NCI-H2196 treated with DMSO at 0.1 percent for 48 hours (cell line): ENCODE data around the gene ARHGEF3.

ENCODE experiments used
- DNase-seq: peaks from one replicate; lab custom pipeline; 2025; ENCODE audit not compliant: unreplicated experiment; lab: John Stamatoyannopoulos, UW

ARHGEF3 gene

GRCh38 chr3:56688191-56688590 lies 113.6 kb downstream of the ARHGEF3 start:
- no peak for DNase-seq

- no peak for DNase-seq
These were observed 117.7 kb downstream of the ARHGEF3 start for GRCh38 chr3:56684029-56684428.

GRCh38 chr3:56683122-56683817 lies 118.5 kb downstream of the ARHGEF3 start, which contains the start of gene TASOR:
TASOR (minus strand) TSS chr3:56683265; CDS start chr3:56683006, 259 bp downstream.
- DNase-seq, result peak; percentile 22

GRCh38 chr3:56682462-56683121 lies 119.2 kb downstream of the ARHGEF3 start:
- DNase-seq, result no peak

GRCh38 chr3:56681984-56682461 lies 119.7 kb downstream of the ARHGEF3 start:
- no peak for DNase-seq

- no peak for DNase-seq
These were observed 121.6 kb downstream of the ARHGEF3 start for GRCh38 chr3:56680054-56680580.
